Keratinocyte (primary cell): ENCODE measurements around the gene CTSA.

ENCODE experiments used
- CTCF ChIP-seq, 3 experiments: IDR thresholded peaks in 1 of 3; conservative IDR thresholded peaks in 1 of 3; optimal IDR thresholded peaks in 1 of 3; 2 replicates in 2 of 3; 3 replicates in 1 of 3; pipeline versions ENCODE3 to v1.5.1; 2011; ENCODE audit warnings: low read length in 3 of 3, mild to moderate bottlenecking in 3 of 3, moderate library complexity in 2 of 3, control low read depth in 1 of 3, inconsistent platforms in 1 of 3; ENCODE audit not compliant: insufficient read depth in 2 of 3; ENCODE audit errors: extremely low read depth in 1 of 3
- EZH2 ChIP-seq: IDR thresholded peaks from one replicate; pipeline ENCODE4 v1.6.1; 2012; ENCODE audit warnings: inconsistent platforms, mild to moderate bottlenecking, low read length, moderate library complexity

DNA sequence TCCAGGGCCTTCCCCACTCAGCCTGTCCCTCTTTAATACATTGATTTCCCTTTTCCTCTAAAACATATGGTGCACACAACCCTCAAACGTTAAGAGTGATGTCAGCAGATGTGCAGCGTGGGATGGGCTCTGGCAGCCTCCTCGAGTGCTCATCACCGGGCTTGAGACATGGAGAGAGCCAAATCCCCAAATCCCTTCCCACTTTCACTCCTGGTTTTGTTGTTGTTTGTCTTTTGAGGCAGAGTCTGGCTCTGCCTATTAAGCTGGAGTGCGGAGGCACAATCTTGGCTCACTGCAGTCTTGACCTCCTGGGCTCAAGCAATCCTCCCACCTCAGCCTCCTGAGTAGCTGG, 26.6 kb downstream of the CTSA start:
- no peak for TF ChIP-seq EZH2
- TF ChIP-seq CTCF (optimal IDR thresholded peaks at IDR 0.05 in 1 of 3, IDR thresholded peaks at IDR 0.05 in 1 of 3, conservative IDR thresholded peaks at IDR 0.05 in 1 of 3; ENCODE audit: extremely low read depth in 1 of 3, insufficient read depth in 2 of 3, low read length in 3 of 3): no peak
